ENCODE data around the gene IGF2R. TPM values are rescaled to one million over a fixed set of nuclear protein-coding genes. Genes with fewer than 3 reads are reported as not detected.

IGF2R gene
- total RNA-seq, 2 donors from 2014 or later: 60.3 to 91.3 TPM

GRCh38 chr6:160146454-160147145, 177.7 kb downstream of the IGF2R start:
- Histone ChIP-seq H3K4me3 (no peak overlapping the region), H3K9me3 (no peaks in the 10 kb centered on the region), H3K27ac (peak overlapping the region; percentile 45 to 57), H3K4me1 (replicated peaks) (peaks cover 11% of the 10 kb centered on the region), H3K36me3 (no peaks in the 10 kb centered on the region), H3K27me3 (replicated peaks; ENCODE audit: insufficient read depth) (no peaks in the 10 kb centered on the region)
- intact Hi-C loops (cut with DNase I): loop anchor here (2.0 kb wide), 1 partner anchor 284 kb away; no protein-coding TSS in a partner anchor
- 75% methylated on average over 6 of the region's 6 CpGs for WGBS
- no peak for DNase-seq (ENCODE audit: low spot score)
- no peak for TF ChIP-seq POLR2A (IDR thresholded peaks at IDR 0.05)
- peak; percentile 3 for TF ChIP-seq POLR2AphosphoS5 (IDR thresholded peaks at IDR 0.05)

- no peak for DNase-seq (ENCODE audit: low spot score)
- WGBS: 41% methylated on average over 3 of the region's 3 CpGs
- intact Hi-C loops (cut with DNase I): loop anchor here (2.0 kb wide), 1 partner anchor 284 kb away; no protein-coding TSS in a partner anchor
Measured at GRCh38 chr6:160147146-160147536, 178.3 kb downstream of the IGF2R start.

DNA sequence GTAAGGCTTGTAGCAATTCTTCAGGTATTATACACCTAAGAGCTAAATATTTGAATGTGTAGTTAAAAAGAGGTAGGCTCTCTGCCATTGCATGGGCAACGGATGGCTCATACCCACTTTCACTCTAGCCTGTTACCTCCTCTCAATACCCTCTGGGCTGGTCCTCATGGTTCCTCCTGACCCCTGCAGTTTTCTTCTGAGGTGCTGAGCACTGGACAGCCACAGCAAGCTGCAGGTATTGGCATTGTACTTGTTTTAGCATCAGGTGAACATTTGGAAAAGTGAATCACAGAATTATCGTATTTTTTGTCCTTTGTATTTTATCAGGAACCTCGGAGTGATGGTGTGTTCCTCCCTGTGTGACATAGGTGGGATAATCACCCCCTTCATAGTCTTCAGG, 185.6 kb downstream of the IGF2R start:
- H3K27ac ChIP-seq: no peak overlapping the region
- no peak overlapping the region for H3K4me3 ChIP-seq
- H3K36me3 ChIP-seq: no peaks in the 10 kb centered on the region
- WGBS: 96% methylated on average over 3 of the region's 3 CpGs
- no peaks in the 10 kb centered on the region for H3K27me3 ChIP-seq (replicated peaks; ENCODE audit: insufficient read depth)
- TF ChIP-seq CTCF (IDR thresholded peaks at IDR 0.05) (no peak), POLR2A (IDR thresholded peaks at IDR 0.05) (no peak), POLR2AphosphoS5 (IDR thresholded peaks at IDR 0.05) (no peak)
- H3K4me1 ChIP-seq (replicated peaks): no peaks in the 10 kb centered on the region
- DNase-seq (ENCODE audit: low spot score): no peak
- H3K9me3 ChIP-seq: no peaks in the 10 kb centered on the region
- intact Hi-C loops (cut with DNase I): no loop called here

More at GRCh38 chr6:160147146-160147536, 178.3 kb downstream of the IGF2R start:
- TF ChIP-seq POLR2A (IDR thresholded peaks at IDR 0.05) (no peak), POLR2AphosphoS5 (IDR thresholded peaks at IDR 0.05) (peak; percentile 28), CTCF (IDR thresholded peaks at IDR 0.05) (no peak)
- Histone ChIP-seq H3K4me3 (no peak overlapping the region), H3K27me3 (replicated peaks; ENCODE audit: insufficient read depth) (no peaks in the 10 kb centered on the region), H3K36me3 (no peaks in the 10 kb centered on the region), H3K4me1 (replicated peaks) (peaks cover 7% of the 10 kb centered on the region), H3K9me3 (no peaks in the 10 kb centered on the region), H3K27ac (peak overlapping the region; percentile 45 to 57)

GRCh38 chr6:160156842-160157241, 188.0 kb downstream of the IGF2R start:
- no peaks in the 10 kb centered on the region for H3K27me3 ChIP-seq (replicated peaks; ENCODE audit: insufficient read depth)
- no peak overlapping the region for H3K4me3 ChIP-seq
- no peaks in the 10 kb centered on the region for H3K36me3 ChIP-seq
- H3K27ac ChIP-seq: peak overlapping the region in 1 of 2 donors; percentile 78
- 72% methylated on average over 1 of the region's 1 CpG for WGBS
- H3K9me3 ChIP-seq: no peaks in the 10 kb centered on the region
- intact Hi-C loops (cut with DNase I): no loop called here
- no peak for TF ChIP-seq POLR2AphosphoS5 (IDR thresholded peaks at IDR 0.05)
- TF ChIP-seq CTCF (IDR thresholded peaks at IDR 0.05): no peak
- TF ChIP-seq POLR2A (IDR thresholded peaks at IDR 0.05): no peak
- peaks cover under 1% of the 10 kb centered on the region for H3K4me1 ChIP-seq (replicated peaks)
- no peak for DNase-seq (ENCODE audit: low spot score)

DNA sequence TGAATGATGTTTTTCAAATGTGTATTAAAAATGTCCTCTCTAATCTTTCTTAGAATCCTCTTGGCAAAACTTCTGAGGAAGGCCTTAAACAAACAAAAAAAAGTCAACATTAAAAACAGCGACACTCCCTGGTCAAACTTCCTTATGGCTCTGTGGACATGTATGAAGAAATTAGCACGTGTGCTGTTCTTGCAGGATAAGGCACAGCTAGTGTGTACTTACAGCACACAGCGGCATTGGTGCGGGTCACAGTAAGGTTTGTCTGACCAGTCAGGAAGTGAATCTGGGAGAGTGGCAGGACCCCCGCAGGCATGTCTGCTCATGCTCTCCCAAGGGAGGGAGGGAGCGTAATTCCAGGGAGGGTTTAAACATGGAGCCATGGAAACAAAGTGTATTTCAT, 191.6 kb downstream of the IGF2R start:
- Histone ChIP-seq H3K36me3 (no peaks in the 10 kb centered on the region), H3K27me3 (replicated peaks; ENCODE audit: insufficient read depth) (no peaks in the 10 kb centered on the region), H3K4me1 (replicated peaks) (peaks cover 5% of the 10 kb centered on the region), H3K4me3 (no peak overlapping the region), H3K27ac (peak overlapping the region; percentile 68 to 78), H3K9me3 (no peaks in the 10 kb centered on the region)
- peak; percentile 93 for TF ChIP-seq POLR2AphosphoS5 (IDR thresholded peaks at IDR 0.05)
- no peak for TF ChIP-seq POLR2A (IDR thresholded peaks at IDR 0.05)
- peak in 3 of 4 experiments; percentile 30 to 44 (median 34) for TF ChIP-seq CTCF (IDR thresholded peaks at IDR 0.05)
- peak; percentile 73 for DNase-seq (ENCODE audit: low spot score)
- 60% methylated on average over 6 of the region's 6 CpGs for WGBS
- intact Hi-C loops (cut with DNase I): no loop called here

Other genes with a start within 250 kb of the IGF2R start
- gene WTAP, start 241.6 kb upstream of the IGF2R start, total RNA-seq: 10 to 100 TPM; 84.1 to 99.3 TPM
- gene ACAT2, start 207.0 kb upstream of the IGF2R start, total RNA-seq: 10 to 100 TPM; 10.2 to 22.6 TPM
- 100 to 1,000 TPM; 145 to 187 TPM for gene TCP1, start 179.5 kb upstream of the IGF2R start, total RNA-seq
- 100 to 1,000 TPM in 1 of 2 donors, 10 to 100 TPM in 1; 76.0 to 103 TPM for gene MRPL18, start 178.6 kb upstream of the IGF2R start, total RNA-seq
- gene PNLDC1, start 168.8 kb upstream of the IGF2R start, total RNA-seq: 1 to 10 TPM in 1 of 2 donors, not detected in 1; 5.6 TPM
- gene MAS1, start 78.1 kb upstream of the IGF2R start, total RNA-seq: under 1 TPM in 1 of 2 donors, not detected in 1; 0.17 TPM
- 1 to 10 TPM in 1 of 2 donors, under 1 TPM in 1; 0.80 to 4.4 TPM for gene SLC22A1, start 152.7 kb downstream of the IGF2R start, total RNA-seq